ENCODE data around the gene CHN2.

GRCh38 chr7:29335188-29336083, 140.9 kb downstream of the CHN2 start:
- no peak for TF ChIP-seq CTCF (IDR thresholded peaks at IDR 0.05)
- TF ChIP-seq SREBF2 (IDR thresholded peaks at IDR 0.05): no peak
- TF ChIP-seq MAX (IDR thresholded peaks at IDR 0.05): no peak

All from A549 (cell line).